Measurements from ENCODE around the gene MISP.
A peak's percentile ranks its signal among the peaks of the same experiment; 100 is the strongest.
"Not testable (repeated sequence)": the region's sequence is repeated elsewhere in the genome, so short reads cannot be mapped to it uniquely, and the experiment has no call there.

MISP gene

GRCh38 chr19:750640-751423 lies at the start of gene MISP:
TSS of gene MISP (plus strand) at chr19:751112. CDS start at chr19:756947, 5,835 bp downstream.
- no peak for DNase-seq (ENCODE audit: low read depth in 2 of 2)

DNA sequence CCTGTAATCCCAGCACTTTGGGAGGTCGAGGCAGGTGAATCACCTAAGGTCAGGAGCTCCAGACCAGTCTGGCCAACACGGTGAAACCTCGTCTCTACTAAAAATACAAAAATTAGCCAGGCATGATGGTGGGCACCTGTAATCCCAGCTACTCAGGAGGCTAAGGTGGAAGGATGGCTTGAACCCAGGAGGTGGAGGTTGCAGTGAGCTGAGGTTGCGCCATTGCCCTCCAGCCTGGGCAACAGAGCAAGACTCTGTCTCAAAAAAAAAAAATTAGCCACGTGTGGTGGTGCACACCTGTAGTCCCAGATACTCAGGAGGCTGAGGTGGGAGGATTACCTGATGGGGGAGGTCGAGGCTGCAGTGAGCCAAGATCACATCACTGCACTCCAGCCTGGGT lies 48.1 kb upstream of the MISP start:
- not testable (repeated sequence) for DNase-seq (ENCODE audit: low read depth in 2 of 2)

- no peak for DNase-seq (ENCODE audit: low read depth in 2 of 2)
These were observed 47.6 kb upstream of the MISP start for GRCh38 chr19:703329-703650.

- peak; percentile 18 to 40 for DNase-seq (ENCODE audit: low read depth in 2 of 2)
These were observed 47.1 kb upstream of the MISP start for GRCh38 chr19:703651-704446.

- DNase-seq (ENCODE audit: low read depth in 2 of 2) = no peak
These were observed 46.5 kb upstream of the MISP start for GRCh38 chr19:704447-704741.

DNA sequence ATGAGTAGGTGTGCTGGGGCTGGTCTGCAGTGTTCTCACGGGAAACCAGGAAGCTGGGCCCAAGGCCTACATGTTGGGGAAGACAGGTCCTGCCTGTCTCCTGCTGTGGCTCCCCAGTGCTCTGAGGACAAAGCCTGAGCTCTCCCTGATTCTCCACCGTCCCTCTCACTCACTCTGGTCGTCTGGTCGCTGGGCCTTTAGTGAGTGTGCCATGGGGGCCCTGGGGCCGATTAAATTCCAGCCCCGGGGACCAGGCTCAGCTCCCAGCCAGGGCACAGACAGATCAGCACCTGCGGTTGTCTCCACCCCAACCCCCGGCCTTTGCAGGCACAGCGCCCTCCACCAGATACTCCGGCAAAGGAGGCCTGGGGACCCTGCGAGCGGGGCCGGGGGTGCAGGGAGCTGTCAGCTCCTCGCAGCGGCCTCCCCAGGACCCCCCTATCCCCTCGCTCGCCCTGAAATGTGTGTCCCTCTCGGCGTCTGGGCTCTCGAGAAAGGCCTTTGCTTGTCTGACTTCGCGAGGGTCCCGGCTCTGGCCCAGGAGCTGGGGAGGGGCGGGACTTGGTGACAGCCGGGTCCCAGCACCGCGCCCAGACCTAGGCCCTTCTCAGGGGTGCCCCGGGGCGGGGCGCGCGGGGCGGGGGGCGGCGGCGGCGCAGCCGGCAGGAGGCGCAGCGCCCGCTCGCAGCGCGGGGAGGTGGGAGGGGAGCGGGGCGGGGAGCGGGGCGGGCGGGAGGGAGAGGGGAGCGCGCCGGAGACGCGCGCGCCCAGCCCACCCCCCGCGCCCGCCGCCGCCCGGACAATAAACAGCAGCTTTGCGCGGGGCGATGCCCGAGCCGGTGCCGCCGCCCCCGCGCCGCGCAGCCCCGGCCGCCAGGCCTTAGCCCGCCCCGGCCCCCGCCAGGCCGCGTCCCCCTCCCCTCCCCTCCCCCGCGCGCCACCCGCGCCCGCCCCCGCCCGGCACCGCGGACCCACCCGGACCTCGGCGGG lies 42.5 kb upstream of the MISP start, which contains the start of gene PALM:
Gene PALM (plus strand): TSS at position 782 of the 990 bp plus-strand sequence. CDS start 212 bp downstream, outside the sequence.
- no peak for DNase-seq (ENCODE audit: low read depth in 2 of 2)

GRCh38 chr19:709196-709964 lies 41.5 kb upstream of the MISP start:
- DNase-seq (ENCODE audit: low read depth in 2 of 2) = no peak

GRCh38 chr19:709965-710571 lies 40.8 kb upstream of the MISP start:
- no peak for DNase-seq (ENCODE audit: low read depth in 2 of 2)

GRCh38 chr19:710767-711166 lies 40.1 kb upstream of the MISP start:
- DNase-seq (ENCODE audit: low read depth in 2 of 2) = no peak

GRCh38 chr19:711254-711653 lies 39.7 kb upstream of the MISP start:
- DNase-seq (ENCODE audit: low read depth in 2 of 2) = no peak

DNA sequence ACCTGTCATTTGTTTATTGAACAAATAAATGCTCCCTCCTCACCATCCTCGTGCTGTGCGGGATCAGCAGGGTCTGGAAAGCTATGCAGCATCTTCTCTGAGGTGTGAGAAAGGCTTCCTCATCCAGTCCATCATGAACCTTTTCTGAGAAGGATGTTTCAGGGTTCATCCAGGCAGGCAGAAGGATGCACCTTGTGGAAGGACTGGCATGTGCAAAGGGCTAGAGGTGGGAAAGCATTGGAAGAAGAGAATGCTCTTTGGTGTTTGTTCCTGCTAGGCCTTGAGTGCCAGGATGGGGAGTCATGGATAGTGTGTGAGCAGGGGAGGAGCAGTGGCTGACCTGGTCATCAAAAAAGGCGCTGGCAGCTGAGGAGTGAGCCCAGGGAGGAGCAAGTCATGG lies 35.6 kb upstream of the MISP start:
- DNase-seq (ENCODE audit: low read depth in 2 of 2) = no peak

GRCh38 chr19:718251-718951 lies 32.5 kb upstream of the MISP start:
- no peak for DNase-seq (ENCODE audit: low read depth in 2 of 2)

- no peak for DNase-seq (ENCODE audit: low read depth in 2 of 2)
These were observed 31.9 kb upstream of the MISP start for GRCh38 chr19:718991-719512.

- no peak for DNase-seq (ENCODE audit: low read depth in 2 of 2)
These were observed 31.1 kb upstream of the MISP start for GRCh38 chr19:719636-720344.

DNA sequence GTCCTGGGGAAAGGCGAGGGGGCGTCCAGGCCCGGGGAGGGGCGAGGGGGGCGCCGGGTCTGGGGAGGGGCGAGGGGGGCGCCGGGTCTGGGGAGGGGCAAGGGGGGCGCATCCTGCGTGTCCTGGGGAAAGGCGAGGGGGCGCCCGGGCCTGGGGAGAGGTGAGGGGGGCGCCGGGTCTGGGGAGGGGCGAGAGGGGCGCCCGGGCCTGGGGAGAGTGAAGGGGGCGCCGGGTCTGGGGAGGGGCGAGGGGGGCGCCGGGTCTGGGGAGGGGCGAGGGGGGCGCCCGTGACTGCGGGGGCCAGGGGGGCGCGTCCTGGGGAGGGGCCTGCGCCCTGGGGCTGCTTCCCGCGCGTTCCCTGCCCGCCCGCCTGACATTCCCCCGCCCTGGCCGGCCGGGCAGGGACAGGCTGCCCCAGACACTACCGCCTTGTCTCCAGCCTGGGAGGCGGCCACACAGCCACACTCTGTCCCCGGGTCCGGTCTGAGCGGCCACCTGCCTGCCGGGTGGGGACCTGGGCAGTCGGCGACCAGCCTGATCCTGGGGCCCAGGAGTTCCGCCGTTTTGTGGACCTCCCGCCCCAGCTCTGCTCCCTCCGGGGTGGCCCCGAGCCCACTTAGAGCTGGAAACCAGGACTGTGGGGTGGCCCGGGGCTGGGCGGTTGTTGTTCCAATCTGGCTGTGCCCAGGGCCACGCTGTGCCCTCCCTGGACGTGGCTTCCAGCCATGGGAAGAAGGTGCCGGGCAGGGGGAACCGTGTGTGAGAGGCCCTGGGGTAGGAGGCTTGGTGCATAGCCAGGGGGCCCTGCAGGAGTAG lies 30.4 kb upstream of the MISP start:
- no peak for DNase-seq (ENCODE audit: low read depth in 2 of 2)

GRCh38 chr19:722553-723101 lies 28.3 kb upstream of the MISP start:
- no peak for DNase-seq (ENCODE audit: low read depth in 2 of 2)

DNA sequence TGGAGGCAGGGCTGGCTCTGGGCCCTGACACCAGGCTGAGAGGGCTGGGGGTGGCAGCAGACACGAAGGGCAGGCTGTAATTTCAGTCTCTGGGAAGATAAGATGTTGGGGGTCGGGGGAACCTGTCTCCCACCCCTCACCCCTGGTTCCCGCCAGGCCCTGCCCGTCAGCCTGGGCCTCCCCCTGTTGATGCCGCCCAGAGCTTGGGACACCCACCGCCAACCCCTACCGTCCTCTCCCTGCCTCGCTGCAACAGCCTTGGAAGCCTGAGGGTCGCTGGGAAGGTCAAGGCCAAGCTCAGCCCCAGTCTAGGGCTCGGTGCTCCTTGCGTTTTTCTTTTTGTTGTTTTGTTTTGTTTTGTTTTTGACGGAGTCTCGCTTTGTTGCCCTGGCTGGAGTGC lies 27.7 kb upstream of the MISP start:
- no peak for DNase-seq (ENCODE audit: low read depth in 2 of 2)

- no peak for DNase-seq (ENCODE audit: low read depth in 2 of 2)
These were observed 27.2 kb upstream of the MISP start for GRCh38 chr19:723714-724113.

All from activated CD8-positive, alpha-beta memory T cell treated with anti-CD3 and anti-CD28 coated beads for 4 hours (primary cell).